Endodermal cell (in vitro differentiated cells): ENCODE results near the gene SLC25A38. TPM values are rescaled to one million over a fixed set of nuclear protein-coding genes. Genes with fewer than 3 reads are reported as not detected.
A peak's percentile ranks its signal among the peaks of the same experiment; 100 is the strongest.

ENCODE experiments used
- DNase-seq: peaks from one replicate; pipeline ENCODE4 v3.0.0-alpha.2; 2017
- H3K27ac ChIP-seq: 2 replicates; pipeline ENCODE4 v1.5.1; 2013; ENCODE audit warnings: mild to moderate bottlenecking, low read depth, low read length, moderate library complexity
- H3K27me3 ChIP-seq: 2 replicates; pipeline ENCODE4 v1.6.1; 2013; ENCODE audit warnings: mild to moderate bottlenecking, low read length, moderate library complexity; ENCODE audit not compliant: insufficient read depth, control insufficient read depth, poor library complexity, severe bottlenecking
- H3K36me3 ChIP-seq: 2 replicates; pipeline ENCODE4 v1.7.0; 2013; ENCODE audit warnings: mild to moderate bottlenecking, low read length, moderate library complexity; ENCODE audit not compliant: control insufficient read depth, insufficient read depth
- H3K4me1 ChIP-seq: one replicate; pipeline ENCODE4 v1.7.0; 2013; ENCODE audit warnings: low read length; ENCODE audit not compliant: control insufficient read depth, insufficient read depth
- H3K4me3 ChIP-seq: 2 replicates; pipeline ENCODE4 v1.5.1; 2013; ENCODE audit warnings: mild to moderate bottlenecking, low read length, moderate library complexity
- H3K9ac ChIP-seq: 2 replicates; pipeline ENCODE4 v1.6.1; 2013; ENCODE audit warnings: mild to moderate bottlenecking, low read length, moderate library complexity; ENCODE audit not compliant: poor library complexity, severe bottlenecking; ENCODE audit errors: extremely low read depth
- H3K9me3 ChIP-seq: 2 replicates; pipeline ENCODE4 v1.6.1; 2013; ENCODE audit warnings: mild to moderate bottlenecking, low read length, moderate library complexity; ENCODE audit not compliant: control insufficient read depth
- H3K27ac Mint-ChIP-seq: 2 replicates; pipeline ENCODE4 v1.8.0; 2020; ENCODE audit warnings: mixed read lengths
- H3K27me3 Mint-ChIP-seq: 2 replicates; pipeline ENCODE4 v1.8.0; 2021; ENCODE audit warnings: mild to moderate bottlenecking, mixed read lengths; ENCODE audit not compliant: insufficient read depth
- H3K36me3 Mint-ChIP-seq: 2 replicates; pipeline ENCODE4 v1.8.0; 2020; ENCODE audit warnings: low read depth, mixed read lengths
- H3K4me1 Mint-ChIP-seq: 2 replicates; pipeline ENCODE4 v1.8.0; 2020; ENCODE audit warnings: mixed read lengths
- H3K4me3 Mint-ChIP-seq: 2 replicates; pipeline ENCODE4 v1.8.0; 2020; ENCODE audit warnings: mild to moderate bottlenecking, moderate library complexity, mixed read lengths
- H3K9me3 Mint-ChIP-seq: 2 replicates; pipeline ENCODE4 v1.8.0; 2020; ENCODE audit warnings: mild to moderate bottlenecking, mixed read lengths
- CTCF ChIP-seq: fragments of 200-600 bp; sonication (generic); conservative IDR thresholded peaks from 2 replicates; pipeline ENCODE4 v1.5.0; 2021; ENCODE audit warnings: antibody characterized with exemption, mild to moderate bottlenecking
- WGBS, 2 experiments: methylation state at CpG; one replicate each; pipeline versions ENCODE4 v1.1.5 to v1.1.7; 2013; ENCODE audit warnings: missing lambda C conversion rate in 2 of 2, mixed read lengths in 1 of 2; ENCODE audit not compliant: insufficient coverage in 1 of 2, insufficient read length in 1 of 2; 5-methylcytosine and 5-hydroxymethylcytosine counted together
- total RNA-seq, 2 donors: library from RNA; stranded (reverse); fragmentation: NEBNext Ultra II Directional in 1 of 2; extraction: Animal tissue kit (Norgen Biotek cat#: 25700) in 1 of 2; gene quantifications; 2 replicates in 1 of 2; 3 replicates in 1 of 2; pipeline ENCODE4 v1.2.1, GENCODE V29; 2021

SLC25A38 gene
- total RNA-seq, 2 donors from 2014 or later: 33.4 to 37.7 TPM

- 89% methylated on average over 1 of the region's 1 CpG; no CpG with 5 or more reads in 1 of the 2 experiments for WGBS, 2 experiments
- no peaks in the 10 kb centered on the region for H3K4me1 Mint-ChIP-seq
Observed at GRCh38 chr3:39427506-39427905, 44.3 kb downstream of the SLC25A38 start.

DNA sequence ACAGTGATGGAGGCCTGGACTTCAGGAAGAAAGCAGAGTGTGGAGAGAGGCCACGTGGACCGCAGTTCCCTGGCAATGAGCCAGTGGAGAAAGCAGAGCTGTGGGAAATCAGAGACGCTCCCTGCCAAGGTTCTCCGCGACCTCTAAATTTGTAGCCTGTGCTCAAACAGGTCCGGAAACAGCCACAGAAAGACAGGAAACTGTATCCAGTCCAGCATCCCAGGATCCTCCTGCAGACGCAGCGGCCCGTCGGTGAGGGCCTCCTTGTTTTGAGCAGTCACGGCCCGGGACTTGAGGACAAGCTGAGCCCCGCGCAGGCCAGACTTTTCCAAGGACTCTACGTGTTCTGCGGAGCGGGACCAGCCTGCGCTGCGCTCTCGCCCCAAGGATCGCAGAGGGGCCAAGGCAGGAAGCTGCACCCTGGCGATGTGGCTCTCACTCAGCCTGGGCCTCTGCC is 45.6 kb downstream of the SLC25A38 start:
- H3K36me3 Mint-ChIP-seq: no peaks in the 10 kb centered on the region
- peak; percentile 47 for DNase-seq
- no peaks in the 10 kb centered on the region for H3K36me3 ChIP-seq
- H3K4me1 ChIP-seq: no peaks in the 10 kb centered on the region
- H3K27ac Mint-ChIP-seq: no peak overlapping the region
- no peak overlapping the region for H3K9ac ChIP-seq
- peaks cover 6% of the 10 kb centered on the region for H3K27me3 Mint-ChIP-seq
- H3K27me3 ChIP-seq: no peaks in the 10 kb centered on the region
- no peaks in the 10 kb centered on the region for H3K4me1 Mint-ChIP-seq
- no peak overlapping the region for H3K4me3 Mint-ChIP-seq
- no peaks in the 10 kb centered on the region for H3K9me3 ChIP-seq
- no peak overlapping the region for H3K27ac ChIP-seq
- WGBS, 2 experiments: 94 to 95% methylated on average over 19 to 22 of the region's 22 CpGs
- no peaks in the 10 kb centered on the region for H3K9me3 Mint-ChIP-seq
- no peak overlapping the region for H3K4me3 ChIP-seq
- TF ChIP-seq CTCF: no peak

More at GRCh38 chr3:39427506-39427905, 44.3 kb downstream of the SLC25A38 start:
- H3K36me3 Mint-ChIP-seq: no peaks in the 10 kb centered on the region
- peaks cover 7% of the 10 kb centered on the region for H3K27me3 Mint-ChIP-seq
- no peaks in the 10 kb centered on the region for H3K36me3 ChIP-seq
- no peak overlapping the region for H3K27ac Mint-ChIP-seq
- H3K9me3 Mint-ChIP-seq: no peaks in the 10 kb centered on the region
- no peak overlapping the region for H3K4me3 ChIP-seq
- H3K27me3 ChIP-seq: no peaks in the 10 kb centered on the region
- no peak overlapping the region for H3K4me3 Mint-ChIP-seq
- TF ChIP-seq CTCF: no peak
- DNase-seq: no peak
- H3K27ac ChIP-seq: no peak overlapping the region
- no peaks in the 10 kb centered on the region for H3K9me3 ChIP-seq
- no peak overlapping the region for H3K9ac ChIP-seq
- no peaks in the 10 kb centered on the region for H3K4me1 ChIP-seq

DNA sequence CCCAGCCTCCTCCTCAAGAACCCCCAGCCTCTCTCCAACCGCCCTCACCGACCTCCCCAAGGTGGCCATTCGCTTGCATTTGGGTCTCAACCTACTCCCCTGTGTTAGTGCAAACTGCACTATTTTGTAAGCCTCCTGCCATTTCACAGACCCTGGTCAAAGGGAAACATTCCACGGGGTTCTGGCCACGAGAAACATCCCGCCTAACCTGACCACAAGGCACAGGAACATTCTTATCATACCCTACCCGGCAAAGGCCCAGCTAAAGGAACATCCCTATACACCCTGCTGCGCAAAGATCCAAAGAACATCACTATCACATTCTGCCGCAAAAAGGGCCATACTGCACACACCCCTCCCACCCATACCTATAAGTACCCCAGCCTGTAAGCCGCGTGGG is 46.3 kb downstream of the SLC25A38 start:
- Mint-ChIP-seq H3K27me3 (peaks cover 6% of the 10 kb centered on the region), H3K9me3 (no peaks in the 10 kb centered on the region), H3K36me3 (no peaks in the 10 kb centered on the region), H3K27ac (no peak overlapping the region), H3K4me3 (no peak overlapping the region), H3K4me1 (no peaks in the 10 kb centered on the region)
- 92 to 98% methylated on average over 8 to 11 of the region's 11 CpGs for WGBS, 2 experiments
- Histone ChIP-seq H3K27me3 (no peaks in the 10 kb centered on the region), H3K27ac (no peak overlapping the region), H3K9me3 (no peaks in the 10 kb centered on the region), H3K9ac (no peak overlapping the region), H3K4me1 (no peaks in the 10 kb centered on the region), H3K4me3 (no peak overlapping the region), H3K36me3 (no peaks in the 10 kb centered on the region)
- TF ChIP-seq CTCF: no peak
- no peak for DNase-seq
